Measurements from ENCODE around the gene DCAF8L1. TPM values are rescaled to one million over a fixed set of nuclear protein-coding genes. Genes with fewer than 3 reads are reported as not detected.

Gene DCAF8L1
- total RNA-seq (not detected), polyA plus RNA-seq (not detected), total RNA-seq (not detected)

GRCh38 chrX:27981349-27981748, at the start of gene DCAF8L1:
TSS of gene DCAF8L1 (minus strand) at chrX:27981449. CDS start at chrX:27981334, 115 bp downstream.
- CTCF ChIA-PET, result no interaction called here
- H3K36me3 Mint-ChIP-seq, result no peaks in the 10 kb centered on the region
- ATAC-seq (no peak), DNase-seq (no peak)
- Histone ChIP-seq H3K4me1 (ENCODE audit: control insufficient read depth in 2 of 2, insufficient read depth in 2 of 2, low read length in 2 of 2) (no peaks in the 10 kb centered on the region), H3K36me3 (ENCODE audit: control insufficient read depth in 2 of 3, insufficient read depth in 3 of 3, low read length in 3 of 3) (no peaks in the 10 kb centered on the region), H3K27me3 (ENCODE audit: control insufficient read depth in 2 of 2, insufficient read depth in 2 of 2, low read length in 2 of 2) (no peaks in the 10 kb centered on the region), H3K9me3 (ENCODE audit: control insufficient read depth in 2 of 3, low read length in 3 of 3) (no peaks in the 10 kb centered on the region), H3K27ac (ENCODE audit: low read depth, low read length) (no peak within 1 kb of the TSS), H3K4me3 (ENCODE audit: low read length) (no peak within 1 kb of the TSS)
- no peaks in the 10 kb centered on the region for H3K4me1 Mint-ChIP-seq
- H3K4me3 Mint-ChIP-seq, result no peak within 1 kb of the TSS
- intact Hi-C loops (cut with micrococcal nuclease), result no loop called here
- no peaks in the 10 kb centered on the region for H3K27me3 Mint-ChIP-seq
- POLR2A ChIA-PET, result no interaction called here
- H3K27ac Mint-ChIP-seq, result no peak within 1 kb of the TSS
- H3K9me3 Mint-ChIP-seq, result peaks cover 0 to 12% (median 3%) of the 10 kb centered on the region in 11 donors

GRCh38 chrX:28022371-28022770, 41.1 kb upstream of the DCAF8L1 start:
- H3K36me3 ChIP-seq (ENCODE audit: control insufficient read depth in 2 of 3, insufficient read depth in 3 of 3, low read length in 3 of 3), result no peaks in the 10 kb centered on the region
- H3K27ac ChIP-seq (ENCODE audit: low read depth, low read length), result no peak overlapping the region
- Mint-ChIP-seq H3K27ac (no peak overlapping the region), H3K36me3 (no peaks in the 10 kb centered on the region), H3K27me3 (no peaks in the 10 kb centered on the region), H3K9me3 (peaks cover 0 to 8% (median 0%) of the 10 kb centered on the region in 11 donors), H3K4me1 (no peaks in the 10 kb centered on the region), H3K4me3 (no peak overlapping the region)
- ChIA-PET CTCF (no interaction called here), POLR2A (no interaction called here)
- H3K4me1 ChIP-seq (ENCODE audit: control insufficient read depth in 2 of 2, insufficient read depth in 2 of 2, low read length in 2 of 2), result no peaks in the 10 kb centered on the region
- intact Hi-C loops (cut with micrococcal nuclease), result no loop called here
- DNase-seq (no peak), ATAC-seq (no peak)
- no peaks in the 10 kb centered on the region for H3K27me3 ChIP-seq (ENCODE audit: control insufficient read depth in 2 of 2, insufficient read depth in 2 of 2, low read length in 2 of 2)
- no peak overlapping the region for H3K4me3 ChIP-seq (ENCODE audit: low read length)
- H3K9me3 ChIP-seq (ENCODE audit: control insufficient read depth in 2 of 3, low read length in 3 of 3), result no peaks in the 10 kb centered on the region

- POLR2A ChIA-PET, result no interaction called here
- Histone ChIP-seq H3K4me3 (ENCODE audit: low read length) (no peak overlapping the region), H3K27ac (ENCODE audit: low read depth, low read length) (no peak overlapping the region), H3K36me3 (ENCODE audit: control insufficient read depth in 2 of 3, insufficient read depth in 3 of 3, low read length in 3 of 3) (no peaks in the 10 kb centered on the region), H3K27me3 (ENCODE audit: control insufficient read depth in 2 of 2, insufficient read depth in 2 of 2, low read length in 2 of 2) (no peaks in the 10 kb centered on the region), H3K9me3 (ENCODE audit: control insufficient read depth in 2 of 3, low read length in 3 of 3) (no peaks in the 10 kb centered on the region), H3K4me1 (ENCODE audit: control insufficient read depth in 2 of 2, insufficient read depth in 2 of 2, low read length in 2 of 2) (no peaks in the 10 kb centered on the region)
- intact Hi-C loops (cut with micrococcal nuclease), result no loop called here
- Mint-ChIP-seq H3K4me3 (no peak overlapping the region), H3K9me3 (peaks cover 0 to 3% (median 0%) of the 10 kb centered on the region in 11 donors), H3K36me3 (no peaks in the 10 kb centered on the region), H3K4me1 (no peaks in the 10 kb centered on the region), H3K27me3 (no peaks in the 10 kb centered on the region), H3K27ac (no peak overlapping the region)
- DNase-seq (no peak), ATAC-seq (no peak)
- CTCF ChIA-PET, result no interaction called here
Observed at GRCh38 chrX:28016823-28017222, 35.6 kb upstream of the DCAF8L1 start.

DNA sequence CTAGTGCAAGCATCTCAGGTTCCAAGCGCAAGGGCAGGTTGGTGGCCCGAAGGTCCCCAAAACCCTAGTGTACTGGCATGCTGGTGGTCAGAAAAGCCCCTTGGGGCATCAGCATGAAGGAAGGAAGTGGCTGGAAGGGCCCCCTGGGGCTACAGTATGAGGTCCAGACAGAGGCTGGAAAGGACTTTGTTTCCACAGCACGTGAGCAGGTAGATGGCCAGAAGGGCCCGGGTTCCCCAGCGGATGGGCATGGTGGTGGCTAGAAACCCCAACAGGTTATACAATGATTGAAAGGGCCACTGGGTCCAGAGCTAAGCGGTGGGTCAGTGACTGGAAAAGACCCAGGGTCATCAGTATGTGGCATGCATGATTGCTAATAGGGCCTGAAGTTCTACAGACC, 34.7 kb upstream of the DCAF8L1 start:
- H3K4me3 ChIP-seq (ENCODE audit: low read length), result no peak overlapping the region
- Mint-ChIP-seq H3K9me3 (peaks cover 0 to 3% (median 0%) of the 10 kb centered on the region in 11 donors), H3K27me3 (no peaks in the 10 kb centered on the region), H3K4me1 (no peaks in the 10 kb centered on the region), H3K4me3 (no peak overlapping the region), H3K27ac (no peak overlapping the region), H3K36me3 (no peaks in the 10 kb centered on the region)
- ChIA-PET CTCF (no interaction called here), POLR2A (no interaction called here)
- H3K9me3 ChIP-seq (ENCODE audit: control insufficient read depth in 2 of 3, low read length in 3 of 3), result no peaks in the 10 kb centered on the region
- no peak for ATAC-seq
- intact Hi-C loops (cut with micrococcal nuclease), result no loop called here
- H3K36me3 ChIP-seq (ENCODE audit: control insufficient read depth in 2 of 3, insufficient read depth in 3 of 3, low read length in 3 of 3), result no peaks in the 10 kb centered on the region
- DNase-seq, result no peak
- no peaks in the 10 kb centered on the region for H3K27me3 ChIP-seq (ENCODE audit: control insufficient read depth in 2 of 2, insufficient read depth in 2 of 2, low read length in 2 of 2)
- H3K27ac ChIP-seq (ENCODE audit: low read depth, low read length), result no peak overlapping the region
- no peaks in the 10 kb centered on the region for H3K4me1 ChIP-seq (ENCODE audit: control insufficient read depth in 2 of 2, insufficient read depth in 2 of 2, low read length in 2 of 2)

GRCh38 chrX:28010875-28011274, 29.6 kb upstream of the DCAF8L1 start:
- Mint-ChIP-seq H3K9me3 (peaks cover 0 to 3% (median 0%) of the 10 kb centered on the region in 11 donors), H3K36me3 (no peaks in the 10 kb centered on the region), H3K27me3 (no peaks in the 10 kb centered on the region), H3K27ac (no peak overlapping the region), H3K4me1 (no peaks in the 10 kb centered on the region), H3K4me3 (no peak overlapping the region)
- ATAC-seq (no peak), DNase-seq (no peak)
- Histone ChIP-seq H3K36me3 (ENCODE audit: control insufficient read depth in 2 of 3, insufficient read depth in 3 of 3, low read length in 3 of 3) (no peaks in the 10 kb centered on the region), H3K9me3 (ENCODE audit: control insufficient read depth in 2 of 3, low read length in 3 of 3) (no peaks in the 10 kb centered on the region), H3K4me3 (ENCODE audit: low read length) (no peak overlapping the region), H3K4me1 (ENCODE audit: control insufficient read depth in 2 of 2, insufficient read depth in 2 of 2, low read length in 2 of 2) (no peaks in the 10 kb centered on the region), H3K27ac (ENCODE audit: low read depth, low read length) (no peak overlapping the region), H3K27me3 (ENCODE audit: control insufficient read depth in 2 of 2, insufficient read depth in 2 of 2, low read length in 2 of 2) (no peaks in the 10 kb centered on the region)
- CTCF ChIA-PET, result no interaction called here
- POLR2A ChIA-PET, result no interaction called here
- intact Hi-C loops (cut with micrococcal nuclease), result no loop called here

GRCh38 chrX:27998666-27999065, 17.4 kb upstream of the DCAF8L1 start:
- Histone ChIP-seq H3K27ac (ENCODE audit: low read depth, low read length) (no peak overlapping the region), H3K9me3 (ENCODE audit: control insufficient read depth in 2 of 3, low read length in 3 of 3) (no peaks in the 10 kb centered on the region), H3K4me1 (ENCODE audit: control insufficient read depth in 2 of 2, insufficient read depth in 2 of 2, low read length in 2 of 2) (no peaks in the 10 kb centered on the region), H3K4me3 (ENCODE audit: low read length) (no peak overlapping the region), H3K36me3 (ENCODE audit: control insufficient read depth in 2 of 3, insufficient read depth in 3 of 3, low read length in 3 of 3) (no peaks in the 10 kb centered on the region), H3K27me3 (ENCODE audit: control insufficient read depth in 2 of 2, insufficient read depth in 2 of 2, low read length in 2 of 2) (no peaks in the 10 kb centered on the region)
- intact Hi-C loops (cut with micrococcal nuclease), result no loop called here
- H3K36me3 Mint-ChIP-seq, result no peaks in the 10 kb centered on the region
- H3K27me3 Mint-ChIP-seq, result no peaks in the 10 kb centered on the region
- ChIA-PET CTCF (no interaction called here), POLR2A (no interaction called here)
- no peak overlapping the region for H3K27ac Mint-ChIP-seq
- DNase-seq (no peak), ATAC-seq (no peak)
- no peaks in the 10 kb centered on the region for H3K4me1 Mint-ChIP-seq
- peaks cover 0 to 4% (median 0%) of the 10 kb centered on the region in 11 donors for H3K9me3 Mint-ChIP-seq
- no peak overlapping the region for H3K4me3 Mint-ChIP-seq

DNA sequence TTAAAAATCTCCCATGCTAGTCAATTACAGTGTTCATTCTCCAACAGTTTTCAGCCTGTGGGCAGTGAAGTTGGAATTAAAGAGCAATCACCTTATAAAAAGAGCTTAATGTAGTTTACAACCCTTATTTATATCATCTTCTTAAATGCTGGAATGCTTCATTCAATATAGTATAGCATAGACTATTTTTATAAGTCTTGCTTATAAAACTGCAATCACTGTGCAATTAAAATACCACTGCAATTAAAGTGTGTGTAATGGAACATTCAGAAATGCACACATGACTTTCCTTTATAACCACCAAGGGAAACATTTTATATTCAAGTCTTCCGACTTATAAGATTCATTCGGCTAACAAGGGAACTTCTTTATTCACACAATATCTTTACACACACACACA, 16.4 kb upstream of the DCAF8L1 start:
- intact Hi-C loops (cut with micrococcal nuclease), result no loop called here
- CTCF ChIA-PET, result no interaction called here
- H3K27me3 ChIP-seq (ENCODE audit: control insufficient read depth in 2 of 2, insufficient read depth in 2 of 2, low read length in 2 of 2), result no peaks in the 10 kb centered on the region
- Mint-ChIP-seq H3K4me1 (no peaks in the 10 kb centered on the region), H3K36me3 (no peaks in the 10 kb centered on the region), H3K27ac (no peak overlapping the region), H3K4me3 (no peak overlapping the region), H3K9me3 (peaks cover 0 to 3% (median 0%) of the 10 kb centered on the region in 11 donors), H3K27me3 (no peaks in the 10 kb centered on the region)
- H3K4me3 ChIP-seq (ENCODE audit: low read length), result no peak overlapping the region
- DNase-seq (no peak), ATAC-seq (no peak)
- no peak overlapping the region for H3K27ac ChIP-seq (ENCODE audit: low read depth, low read length)
- no peaks in the 10 kb centered on the region for H3K4me1 ChIP-seq (ENCODE audit: control insufficient read depth in 2 of 2, insufficient read depth in 2 of 2, low read length in 2 of 2)
- no peaks in the 10 kb centered on the region for H3K36me3 ChIP-seq (ENCODE audit: control insufficient read depth in 2 of 3, insufficient read depth in 3 of 3, low read length in 3 of 3)
- H3K9me3 ChIP-seq (ENCODE audit: control insufficient read depth in 2 of 3, low read length in 3 of 3), result no peaks in the 10 kb centered on the region
- POLR2A ChIA-PET, result no interaction called here
